IMR-90 (cell line): ENCODE results near the gene PSMB3.

Experiments used
- CEBPB ChIP-seq: IDR thresholded peaks from 2 replicates; pipeline ENCODE4 v1.6.1; 2012; ENCODE audit warnings: low read depth, low read length, improper control_type of control experiment
- CHD1 ChIP-seq: IDR thresholded peaks from 2 replicates; pipeline ENCODE4 v1.6.1; 2012; ENCODE audit warnings: low read depth, low read length, improper control_type of control experiment
- POLR2A ChIP-seq: IDR thresholded peaks from 2 replicates; pipeline ENCODE4 v1.6.1; 2012; ENCODE audit warnings: mild to moderate bottlenecking, low read depth, low read length
- RAD21 ChIP-seq: IDR thresholded peaks from 2 replicates; pipeline ENCODE4 v1.6.1; 2012; ENCODE audit warnings: low read length, improper control_type of control experiment
- RCOR1 ChIP-seq: IDR thresholded peaks from 2 replicates; pipeline ENCODE4 v1.6.1; 2012; ENCODE audit warnings: mild to moderate bottlenecking, low read length, improper control_type of control experiment; ENCODE audit not compliant: insufficient replicate concordance
- RFX5 ChIP-seq: IDR thresholded peaks from 2 replicates; pipeline ENCODE4 v1.8.0; 2012; ENCODE audit warnings: low read depth, mild to moderate bottlenecking, low read length, moderate library complexity
- SMC3 ChIP-seq: fragments of 150-350 bp; IDR thresholded peaks from 2 replicates; pipeline ENCODE4 v1.6.1; 2016; ENCODE audit warnings: low read depth, mild to moderate bottlenecking, antibody characterized with exemption, low read length, moderate library complexity
- TF ChIP-seq, protein P1 (sequence below): conservative IDR thresholded peaks from 2 replicates; pipeline ENCODE4 v1.5.1; 2012; ENCODE audit warnings: mild to moderate bottlenecking, low read depth, low read length, improper control_type of control experiment

DNA sequence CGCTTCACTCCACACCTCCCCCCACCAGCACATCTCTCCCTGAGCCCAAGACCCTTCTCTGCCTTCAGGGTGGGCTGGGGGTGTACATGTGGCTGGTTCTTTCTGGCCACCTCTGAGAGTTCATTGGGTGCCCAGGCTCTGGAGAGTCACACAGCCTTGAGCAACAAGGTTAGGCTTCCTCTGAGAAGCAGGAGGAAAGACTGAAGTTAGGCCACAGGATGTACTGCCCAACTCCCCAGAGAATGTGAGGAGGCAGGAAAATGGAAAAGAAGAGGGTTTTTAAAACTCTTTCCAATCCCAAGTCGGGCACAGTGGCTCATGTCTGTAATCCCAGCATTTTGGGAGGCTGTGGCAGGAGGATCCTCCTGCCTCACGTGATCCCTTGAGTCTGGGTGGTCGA, 11.7 kb upstream of the PSMB3 start:
- TF ChIP-seq, protein P1, sequence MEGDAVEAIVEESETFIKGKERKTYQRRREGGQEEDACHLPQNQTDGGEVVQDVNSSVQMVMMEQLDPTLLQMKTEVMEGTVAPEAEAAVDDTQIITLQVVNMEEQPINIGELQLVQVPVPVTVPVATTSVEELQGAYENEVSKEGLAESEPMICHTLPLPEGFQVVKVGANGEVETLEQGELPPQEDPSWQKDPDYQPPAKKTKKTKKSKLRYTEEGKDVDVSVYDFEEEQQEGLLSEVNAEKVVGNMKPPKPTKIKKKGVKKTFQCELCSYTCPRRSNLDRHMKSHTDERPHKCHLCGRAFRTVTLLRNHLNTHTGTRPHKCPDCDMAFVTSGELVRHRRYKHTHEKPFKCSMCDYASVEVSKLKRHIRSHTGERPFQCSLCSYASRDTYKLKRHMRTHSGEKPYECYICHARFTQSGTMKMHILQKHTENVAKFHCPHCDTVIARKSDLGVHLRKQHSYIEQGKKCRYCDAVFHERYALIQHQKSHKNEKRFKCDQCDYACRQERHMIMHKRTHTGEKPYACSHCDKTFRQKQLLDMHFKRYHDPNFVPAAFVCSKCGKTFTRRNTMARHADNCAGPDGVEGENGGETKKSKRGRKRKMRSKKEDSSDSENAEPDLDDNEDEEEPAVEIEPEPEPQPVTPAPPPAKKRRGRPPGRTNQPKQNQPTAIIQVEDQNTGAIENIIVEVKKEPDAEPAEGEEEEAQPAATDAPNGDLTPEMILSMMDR: no peak
- TF ChIP-seq RFX5 (no peak), CHD1 (no peak), POLR2A (no peak), SMC3 (no peak), RAD21 (no peak), RCOR1 (no peak), CEBPB (no peak)
